IMR-90 (cell line): Measurements from ENCODE around the gene DNTTIP2.

Experiments used
- CEBPB ChIP-seq: IDR thresholded peaks from 2 replicates; pipeline ENCODE4 v1.6.1; 2012; ENCODE audit warnings: low read depth, low read length, improper control_type of control experiment
- CHD1 ChIP-seq: IDR thresholded peaks from 2 replicates; pipeline ENCODE4 v1.6.1; 2012; ENCODE audit warnings: low read depth, low read length, improper control_type of control experiment
- CTCF ChIP-seq: conservative IDR thresholded peaks from 2 replicates; pipeline ENCODE4 v1.5.1; 2012; ENCODE audit warnings: mild to moderate bottlenecking, low read depth, low read length, improper control_type of control experiment
- ELK1 ChIP-seq: fragments of 150-350 bp; IDR thresholded peaks from 2 replicates; pipeline ENCODE4 v1.6.1; 2016; ENCODE audit warnings: low read depth, mild to moderate bottlenecking, low read length, moderate library complexity, borderline replicate concordance
- MAFK ChIP-seq: IDR thresholded peaks from 2 replicates; pipeline ENCODE4 v1.6.1; 2012; ENCODE audit warnings: low read depth, low read length, improper control_type of control experiment
- MXI1 ChIP-seq: IDR thresholded peaks from 2 replicates; pipeline ENCODE4 v1.6.1; 2012; ENCODE audit warnings: low read depth, mild to moderate bottlenecking, low read length, moderate library complexity, borderline replicate concordance
- NFE2L2 ChIP-seq: fragments of 150-350 bp; IDR thresholded peaks from 2 replicates; pipeline ENCODE4 v1.6.1; 2016; ENCODE audit warnings: low read depth, mild to moderate bottlenecking, low read length
- POLR2A ChIP-seq: IDR thresholded peaks from 2 replicates; pipeline ENCODE4 v1.6.1; 2012; ENCODE audit warnings: mild to moderate bottlenecking, low read depth, low read length
- RAD21 ChIP-seq: IDR thresholded peaks from 2 replicates; pipeline ENCODE4 v1.6.1; 2012; ENCODE audit warnings: low read length, improper control_type of control experiment
- RCOR1 ChIP-seq: IDR thresholded peaks from 2 replicates; pipeline ENCODE4 v1.6.1; 2012; ENCODE audit warnings: mild to moderate bottlenecking, low read length, improper control_type of control experiment; ENCODE audit not compliant: insufficient replicate concordance

DNA sequence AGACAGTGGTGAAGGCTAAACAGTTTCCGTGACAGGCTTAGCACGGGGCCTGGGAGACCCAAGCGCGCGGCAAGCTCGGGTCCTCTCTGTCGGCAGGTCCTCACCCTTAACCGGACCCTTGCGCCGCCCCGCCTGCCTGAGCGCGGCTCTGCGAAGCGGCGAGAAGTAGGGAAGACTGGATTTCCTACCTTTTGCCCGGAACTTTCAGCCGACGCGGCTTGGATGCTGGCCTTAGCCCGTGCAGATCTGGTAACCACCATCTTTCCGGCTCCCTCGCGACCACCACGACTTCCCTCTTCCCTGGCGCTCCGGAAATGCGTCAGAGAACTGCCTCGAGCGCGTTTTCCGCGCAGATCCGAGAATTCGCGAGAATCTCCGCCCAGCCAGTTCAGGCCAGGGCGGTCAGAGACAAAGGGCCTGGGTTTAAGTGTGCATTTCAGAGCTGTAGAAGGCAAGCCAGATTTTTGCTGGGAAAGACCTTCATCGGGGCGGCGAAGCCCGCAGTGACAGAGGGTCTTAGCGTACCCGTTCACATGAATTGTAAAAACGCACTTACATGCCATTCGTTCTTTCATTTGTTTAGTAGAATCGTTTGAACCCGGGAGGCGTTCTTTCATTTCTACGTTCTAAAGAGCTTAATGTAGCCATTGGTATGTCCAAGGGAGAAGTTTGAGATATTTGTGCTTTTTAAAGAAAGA lies at the start of gene DNTTIP2:
- TF ChIP-seq RCOR1 (no peak), RAD21 (no peak), POLR2A (peak; percentile 90), CHD1 (no peak), MAFK (no peak), CTCF (no peak), NFE2L2 (no peak), ELK1 (no peak), CEBPB (no peak), MXI1 (peak; percentile 93; the same call in 1 of the 2 replicates)
